ENCODE data around the gene GGPS1. TPM values are rescaled to one million over a fixed set of nuclear protein-coding genes. Genes with fewer than 3 reads are reported as not detected.
A peak's percentile ranks its signal among the peaks of the same experiment; 100 is the strongest.

Gene GGPS1
- total RNA-seq, 1 experiment from 2014 or later: 37.3 TPM

DNA sequence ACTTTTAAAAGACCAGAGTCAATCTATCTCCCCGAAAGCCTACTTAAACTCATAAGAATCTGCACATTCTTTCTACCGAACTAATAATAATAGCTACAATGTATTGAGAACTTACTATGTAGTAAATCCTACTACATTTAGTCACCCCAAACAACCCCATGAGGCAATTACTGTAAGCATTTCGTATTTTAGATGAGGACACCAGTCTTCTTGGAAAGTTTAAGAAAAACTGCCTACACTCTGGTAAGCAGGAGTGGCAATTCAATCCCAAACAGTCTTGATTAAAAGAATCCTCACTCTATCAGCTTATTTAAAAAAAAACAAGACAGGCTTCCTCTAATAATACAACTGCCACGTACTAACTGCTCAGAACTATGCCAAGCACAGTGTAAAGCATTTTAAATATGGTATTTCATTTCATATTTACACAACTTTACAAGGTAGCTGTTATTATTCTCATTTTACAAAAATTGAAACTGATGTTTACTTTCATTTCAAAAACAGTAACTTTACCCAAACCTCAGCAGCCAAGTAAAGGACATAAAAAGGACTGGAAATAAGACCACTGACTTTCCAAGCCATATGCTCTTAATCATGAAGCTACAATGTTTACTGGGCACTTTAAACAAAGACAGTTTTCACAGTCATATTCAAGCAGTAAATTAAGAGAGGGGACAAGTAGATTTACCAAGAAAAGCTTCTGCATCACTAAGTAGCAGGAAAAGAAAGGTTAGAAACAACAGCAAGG lies 14.3 kb upstream of the GGPS1 start:
- peaks cover 17% of the 10 kb centered on the region for H3K4me1 Mint-ChIP-seq
- ChIA-PET CTCF (interaction anchor here (0.7 to 1.5 kb wide), 2 partner anchors 13 to 101 kb away, joined by 3 read pairs; no protein-coding TSS in a partner anchor), POLR2A (no interaction called here)
- H3K27ac Mint-ChIP-seq: peak overlapping the region; percentile 71
- no peaks in the 10 kb centered on the region for H3K27me3 Mint-ChIP-seq (ENCODE audit: low read depth)
- H3K4me3 Mint-ChIP-seq: no peak overlapping the region
- ATAC-seq (no peak), DNase-seq (ENCODE audit: low spot score) (no peak)
- no peaks in the 10 kb centered on the region for H3K9me3 Mint-ChIP-seq
- TF ChIP-seq, protein P1, sequence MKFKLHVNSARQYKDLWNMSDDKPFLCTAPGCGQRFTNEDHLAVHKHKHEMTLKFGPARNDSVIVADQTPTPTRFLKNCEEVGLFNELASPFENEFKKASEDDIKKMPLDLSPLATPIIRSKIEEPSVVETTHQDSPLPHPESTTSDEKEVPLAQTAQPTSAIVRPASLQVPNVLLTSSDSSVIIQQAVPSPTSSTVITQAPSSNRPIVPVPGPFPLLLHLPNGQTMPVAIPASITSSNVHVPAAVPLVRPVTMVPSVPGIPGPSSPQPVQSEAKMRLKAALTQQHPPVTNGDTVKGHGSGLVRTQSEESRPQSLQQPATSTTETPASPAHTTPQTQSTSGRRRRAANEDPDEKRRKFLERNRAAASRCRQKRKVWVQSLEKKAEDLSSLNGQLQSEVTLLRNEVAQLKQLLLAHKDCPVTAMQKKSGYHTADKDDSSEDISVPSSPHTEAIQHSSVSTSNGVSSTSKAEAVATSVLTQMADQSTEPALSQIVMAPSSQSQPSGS (CRISPR knock-in tag; IDR thresholded peaks at IDR 0.05; ENCODE audit: borderline replicate concordance, low read depth): no peak
- TF ChIP-seq, protein P2, sequence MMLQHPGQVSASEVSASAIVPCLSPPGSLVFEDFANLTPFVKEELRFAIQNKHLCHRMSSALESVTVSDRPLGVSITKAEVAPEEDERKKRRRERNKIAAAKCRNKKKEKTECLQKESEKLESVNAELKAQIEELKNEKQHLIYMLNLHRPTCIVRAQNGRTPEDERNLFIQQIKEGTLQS (CRISPR knock-in tag; conservative IDR thresholded peaks at IDR 0.05): no peak
- TF ChIP-seq HMGA2 (CRISPR knock-in tag; IDR thresholded peaks at IDR 0.05) (no peak), KAT7 (CRISPR knock-in tag; IDR thresholded peaks at IDR 0.05; ENCODE audit: borderline replicate concordance) (no peak), ZNF423 (CRISPR knock-in tag; IDR thresholded peaks at IDR 0.05) (no peak), ZNF396 (CRISPR knock-in tag; IDR thresholded peaks at IDR 0.05; ENCODE audit: borderline replicate concordance) (no peak), TEAD1 (CRISPR knock-in tag; IDR thresholded peaks at IDR 0.05) (no peak), NFYB (CRISPR knock-in tag; conservative IDR thresholded peaks at IDR 0.05; ENCODE audit: low read depth) (no peak), JUN (CRISPR knock-in tag; IDR thresholded peaks at IDR 0.05) (no peak), ZNF121 (CRISPR knock-in tag; IDR thresholded peaks at IDR 0.05) (no peak), EMX1 (CRISPR knock-in tag; IDR thresholded peaks at IDR 0.05) (no peak), TCF7 (CRISPR knock-in tag; IDR thresholded peaks at IDR 0.05; ENCODE audit: low read depth) (no peak), GRHL2 (CRISPR knock-in tag; IDR thresholded peaks at IDR 0.05; ENCODE audit: insufficient replicate concordance, severe bottlenecking) (no peak)
- TF ChIP-seq, protein P3, sequence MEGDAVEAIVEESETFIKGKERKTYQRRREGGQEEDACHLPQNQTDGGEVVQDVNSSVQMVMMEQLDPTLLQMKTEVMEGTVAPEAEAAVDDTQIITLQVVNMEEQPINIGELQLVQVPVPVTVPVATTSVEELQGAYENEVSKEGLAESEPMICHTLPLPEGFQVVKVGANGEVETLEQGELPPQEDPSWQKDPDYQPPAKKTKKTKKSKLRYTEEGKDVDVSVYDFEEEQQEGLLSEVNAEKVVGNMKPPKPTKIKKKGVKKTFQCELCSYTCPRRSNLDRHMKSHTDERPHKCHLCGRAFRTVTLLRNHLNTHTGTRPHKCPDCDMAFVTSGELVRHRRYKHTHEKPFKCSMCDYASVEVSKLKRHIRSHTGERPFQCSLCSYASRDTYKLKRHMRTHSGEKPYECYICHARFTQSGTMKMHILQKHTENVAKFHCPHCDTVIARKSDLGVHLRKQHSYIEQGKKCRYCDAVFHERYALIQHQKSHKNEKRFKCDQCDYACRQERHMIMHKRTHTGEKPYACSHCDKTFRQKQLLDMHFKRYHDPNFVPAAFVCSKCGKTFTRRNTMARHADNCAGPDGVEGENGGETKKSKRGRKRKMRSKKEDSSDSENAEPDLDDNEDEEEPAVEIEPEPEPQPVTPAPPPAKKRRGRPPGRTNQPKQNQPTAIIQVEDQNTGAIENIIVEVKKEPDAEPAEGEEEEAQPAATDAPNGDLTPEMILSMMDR (IDR thresholded peaks at IDR 0.05): no peak
- TF ChIP-seq, protein P4, sequence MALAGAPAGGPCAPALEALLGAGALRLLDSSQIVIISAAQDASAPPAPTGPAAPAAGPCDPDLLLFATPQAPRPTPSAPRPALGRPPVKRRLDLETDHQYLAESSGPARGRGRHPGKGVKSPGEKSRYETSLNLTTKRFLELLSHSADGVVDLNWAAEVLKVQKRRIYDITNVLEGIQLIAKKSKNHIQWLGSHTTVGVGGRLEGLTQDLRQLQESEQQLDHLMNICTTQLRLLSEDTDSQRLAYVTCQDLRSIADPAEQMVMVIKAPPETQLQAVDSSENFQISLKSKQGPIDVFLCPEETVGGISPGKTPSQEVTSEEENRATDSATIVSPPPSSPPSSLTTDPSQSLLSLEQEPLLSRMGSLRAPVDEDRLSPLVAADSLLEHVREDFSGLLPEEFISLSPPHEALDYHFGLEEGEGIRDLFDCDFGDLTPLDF (CRISPR knock-in tag; IDR thresholded peaks at IDR 0.05): no peak
- H3K36me3 Mint-ChIP-seq: peaks cover 27% of the 10 kb centered on the region

DNA sequence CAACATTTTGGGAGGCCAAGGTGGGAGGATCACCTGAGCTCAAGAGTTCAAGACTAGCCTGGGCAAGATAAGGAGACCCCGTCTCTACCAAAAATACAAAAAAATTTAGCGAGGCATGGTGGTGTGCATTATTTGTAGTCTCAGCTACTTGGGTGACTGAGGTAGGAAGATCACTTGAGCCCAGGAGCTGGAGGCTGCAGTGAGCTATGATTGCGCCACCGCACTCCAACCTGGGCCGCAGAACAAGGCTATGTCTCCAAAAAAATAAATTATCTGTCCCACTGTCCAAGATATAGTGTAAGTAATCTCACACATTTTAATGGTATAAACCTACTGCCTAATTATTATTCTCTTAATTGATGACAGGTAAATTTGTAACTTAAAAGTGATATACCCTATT lies 13.2 kb upstream of the GGPS1 start:
- Mint-ChIP-seq H3K27me3 (ENCODE audit: low read depth) (no peaks in the 10 kb centered on the region), H3K27ac (no peak overlapping the region), H3K4me3 (no peak overlapping the region), H3K36me3 (peaks cover 21% of the 10 kb centered on the region), H3K4me1 (peaks cover 17% of the 10 kb centered on the region), H3K9me3 (no peaks in the 10 kb centered on the region)
- no peak for DNase-seq (ENCODE audit: low spot score)
- CTCF ChIA-PET: interaction anchor here (1.1 to 1.5 kb wide), 2 partner anchors 52 to 100 kb away, joined by 3 read pairs; partner anchors contain the start of gene TBCE
- ATAC-seq: no peak
- POLR2A ChIA-PET: no interaction called here
- TF ChIP-seq, protein P5, sequence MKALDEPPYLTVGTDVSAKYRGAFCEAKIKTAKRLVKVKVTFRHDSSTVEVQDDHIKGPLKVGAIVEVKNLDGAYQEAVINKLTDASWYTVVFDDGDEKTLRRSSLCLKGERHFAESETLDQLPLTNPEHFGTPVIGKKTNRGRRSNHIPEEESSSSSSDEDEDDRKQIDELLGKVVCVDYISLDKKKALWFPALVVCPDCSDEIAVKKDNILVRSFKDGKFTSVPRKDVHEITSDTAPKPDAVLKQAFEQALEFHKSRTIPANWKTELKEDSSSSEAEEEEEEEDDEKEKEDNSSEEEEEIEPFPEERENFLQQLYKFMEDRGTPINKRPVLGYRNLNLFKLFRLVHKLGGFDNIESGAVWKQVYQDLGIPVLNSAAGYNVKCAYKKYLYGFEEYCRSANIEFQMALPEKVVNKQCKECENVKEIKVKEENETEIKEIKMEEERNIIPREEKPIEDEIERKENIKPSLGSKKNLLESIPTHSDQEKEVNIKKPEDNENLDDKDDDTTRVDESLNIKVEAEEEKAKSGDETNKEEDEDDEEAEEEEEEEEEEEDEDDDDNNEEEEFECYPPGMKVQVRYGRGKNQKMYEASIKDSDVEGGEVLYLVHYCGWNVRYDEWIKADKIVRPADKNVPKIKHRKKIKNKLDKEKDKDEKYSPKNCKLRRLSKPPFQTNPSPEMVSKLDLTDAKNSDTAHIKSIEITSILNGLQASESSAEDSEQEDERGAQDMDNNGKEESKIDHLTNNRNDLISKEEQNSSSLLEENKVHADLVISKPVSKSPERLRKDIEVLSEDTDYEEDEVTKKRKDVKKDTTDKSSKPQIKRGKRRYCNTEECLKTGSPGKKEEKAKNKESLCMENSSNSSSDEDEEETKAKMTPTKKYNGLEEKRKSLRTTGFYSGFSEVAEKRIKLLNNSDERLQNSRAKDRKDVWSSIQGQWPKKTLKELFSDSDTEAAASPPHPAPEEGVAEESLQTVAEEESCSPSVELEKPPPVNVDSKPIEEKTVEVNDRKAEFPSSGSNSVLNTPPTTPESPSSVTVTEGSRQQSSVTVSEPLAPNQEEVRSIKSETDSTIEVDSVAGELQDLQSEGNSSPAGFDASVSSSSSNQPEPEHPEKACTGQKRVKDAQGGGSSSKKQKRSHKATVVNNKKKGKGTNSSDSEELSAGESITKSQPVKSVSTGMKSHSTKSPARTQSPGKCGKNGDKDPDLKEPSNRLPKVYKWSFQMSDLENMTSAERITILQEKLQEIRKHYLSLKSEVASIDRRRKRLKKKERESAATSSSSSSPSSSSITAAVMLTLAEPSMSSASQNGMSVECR (CRISPR knock-in tag; IDR thresholded peaks at IDR 0.05; ENCODE audit: borderline replicate concordance): no peak
- TF ChIP-seq ZNF138 (CRISPR knock-in tag; conservative IDR thresholded peaks at IDR 0.05) (no peak), ZNF232 (CRISPR knock-in tag; IDR thresholded peaks at IDR 0.05) (no peak), NFE2L1 (CRISPR knock-in tag; IDR thresholded peaks at IDR 0.05) (no peak), TEAD1 (CRISPR knock-in tag; IDR thresholded peaks at IDR 0.05) (no peak), MYBL2 (CRISPR knock-in tag; IDR thresholded peaks at IDR 0.05) (no peak), SOX15 (CRISPR knock-in tag; IDR thresholded peaks at IDR 0.05) (no peak)
- TF ChIP-seq, protein P6, sequence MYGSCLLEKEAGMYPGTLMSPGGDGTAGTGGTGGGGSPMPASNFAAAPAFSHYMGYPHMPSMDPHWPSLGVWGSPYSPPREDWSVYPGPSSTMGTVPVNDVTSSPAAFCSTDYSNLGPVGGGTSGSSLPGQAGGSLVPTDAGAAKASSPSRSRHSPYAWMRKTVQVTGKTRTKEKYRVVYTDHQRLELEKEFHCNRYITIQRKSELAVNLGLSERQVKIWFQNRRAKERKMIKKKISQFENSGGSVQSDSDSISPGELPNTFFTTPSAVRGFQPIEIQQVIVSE (CRISPR knock-in tag; IDR thresholded peaks at IDR 0.05; ENCODE audit: borderline replicate concordance): no peak
- TF ChIP-seq, protein P7, sequence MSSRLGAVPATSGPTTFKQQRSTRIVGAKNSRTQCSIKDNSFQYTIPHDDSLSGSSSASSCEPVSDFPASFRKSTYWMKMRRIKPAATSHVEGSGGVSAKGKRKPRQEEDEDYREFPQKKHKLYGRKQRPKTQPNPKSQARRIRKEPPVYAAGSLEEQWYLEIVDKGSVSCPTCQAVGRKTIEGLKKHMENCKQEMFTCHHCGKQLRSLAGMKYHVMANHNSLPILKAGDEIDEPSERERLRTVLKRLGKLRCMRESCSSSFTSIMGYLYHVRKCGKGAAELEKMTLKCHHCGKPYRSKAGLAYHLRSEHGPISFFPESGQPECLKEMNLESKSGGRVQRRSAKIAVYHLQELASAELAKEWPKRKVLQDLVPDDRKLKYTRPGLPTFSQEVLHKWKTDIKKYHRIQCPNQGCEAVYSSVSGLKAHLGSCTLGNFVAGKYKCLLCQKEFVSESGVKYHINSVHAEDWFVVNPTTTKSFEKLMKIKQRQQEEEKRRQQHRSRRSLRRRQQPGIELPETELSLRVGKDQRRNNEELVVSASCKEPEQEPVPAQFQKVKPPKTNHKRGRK (CRISPR knock-in tag; IDR thresholded peaks at IDR 0.05; ENCODE audit: borderline replicate concordance): no peak
